ENCODE results near the gene SERTM2.

GRCh38 chrX:111504941-111505340 is 6.5 kb upstream of the SERTM2 start:
- TF ChIP-seq CTCF (conservative IDR thresholded peaks at IDR 0.05; ENCODE audit: low read depth in 2 of 2) (no peak), EZH2phosphoT487 (IDR thresholded peaks at IDR 0.05; ENCODE audit: unreplicated experiment) (no peak), POLR2AphosphoS5 (IDR thresholded peaks at IDR 0.05; ENCODE audit: low read depth) (no peak), ZNF114 (CRISPR knock-in tag; IDR thresholded peaks at IDR 0.05) (no peak), EZH2 (IDR thresholded peaks at IDR 0.05; ENCODE audit: low read depth, unreplicated experiment) (no peak), REST (IDR thresholded peaks at IDR 0.05; ENCODE audit: unreplicated experiment) (no peak), CREB1 (CRISPR knock-in tag; IDR thresholded peaks at IDR 0.05; ENCODE audit: low read depth) (no peak), JUNB (IDR thresholded peaks at IDR 0.05; ENCODE audit: unreplicated experiment) (no peak), NANOG (IDR thresholded peaks at IDR 0.05; ENCODE audit: borderline replicate concordance) (no peak), ZNF462 (CRISPR knock-in tag; IDR thresholded peaks at IDR 0.05) (no peak)

Measured in GM23338 (cell line).